NCI-H1092 treated with DMSO at 0.1 percent for 48 hours (cell line): ENCODE results near the gene CCL22.
"Not testable (repeated sequence)": the region's sequence is repeated elsewhere in the genome, so short reads cannot be mapped to it uniquely, and the experiment has no call there.

Source experiments
- DNase-seq: peaks from one replicate; lab custom pipeline; 2025; lab: John Stamatoyannopoulos, UW

The CCL22 gene

GRCh38 chr16:57358527-57359095, at the start of gene CCL22:
Gene CCL22 (plus strand): TSS chr16:57358783. CDS start chr16:57358817, 34 bp downstream.
- DNase-seq, result no peak

- no peak for DNase-seq
These were observed 47.8 kb upstream of the CCL22 start for GRCh38 chr16:57310801-57311200.

- DNase-seq, result no peak
These were observed 45.1 kb upstream of the CCL22 start for GRCh38 chr16:57313509-57313908.

- DNase-seq, result no peak
These were observed 44.3 kb upstream of the CCL22 start for GRCh38 chr16:57314161-57314785.

- DNase-seq, result no peak
These were observed 43.2 kb upstream of the CCL22 start for GRCh38 chr16:57315416-57315815.

GRCh38 chr16:57316390-57317017, 42.1 kb upstream of the CCL22 start:
- no peak for DNase-seq

- DNase-seq, result no peak
These were observed 40.2 kb upstream of the CCL22 start for GRCh38 chr16:57318240-57318970.

GRCh38 chr16:57319646-57320045, 38.9 kb upstream of the CCL22 start:
- no peak for DNase-seq

- no peak for DNase-seq
These were observed 33.8 kb upstream of the CCL22 start for GRCh38 chr16:57324749-57325148.

GRCh38 chr16:57325458-57325857, 33.1 kb upstream of the CCL22 start:
- DNase-seq, result no peak

- DNase-seq, result no peak
These were observed 28.8 kb upstream of the CCL22 start for GRCh38 chr16:57329718-57330327.

- DNase-seq, result no peak
These were observed 27.2 kb upstream of the CCL22 start for GRCh38 chr16:57331355-57331754.

- no peak for DNase-seq
These were observed 25.2 kb upstream of the CCL22 start for GRCh38 chr16:57333402-57333801.

- DNase-seq, result no peak
These were observed 23.2 kb upstream of the CCL22 start for GRCh38 chr16:57335366-57335765.

- no peak for DNase-seq
These were observed 17.5 kb upstream of the CCL22 start for GRCh38 chr16:57341062-57341440.

- DNase-seq, result no peak
These were observed 16.9 kb upstream of the CCL22 start for GRCh38 chr16:57341441-57342303.

- DNase-seq, result not testable (repeated sequence)
These were observed 16.0 kb upstream of the CCL22 start for GRCh38 chr16:57342606-57343005.

GRCh38 chr16:57343221-57343620, 15.4 kb upstream of the CCL22 start:
- DNase-seq, result no peak

GRCh38 chr16:57344094-57344493, 14.5 kb upstream of the CCL22 start:
- not testable (repeated sequence) for DNase-seq

- no peak for DNase-seq
These were observed 13.6 kb upstream of the CCL22 start for GRCh38 chr16:57345021-57345420.

- no peak for DNase-seq
These were observed 12.8 kb upstream of the CCL22 start for GRCh38 chr16:57345666-57346204.
